Testis (tissue), 2 donors: ENCODE measurements around the gene CAMK2G.
"Not testable (repeated sequence)": the region's sequence is repeated elsewhere in the genome, so short reads cannot be mapped to it uniquely, and the experiment has no call there.

Source experiments
- POLR2A ChIP-seq: fragments of 450-650 bp; IDR thresholded peaks from one replicate; pipeline ENCODE4 v1.6.1; 2017; ENCODE audit warnings: antibody characterized with exemption, mild to moderate bottlenecking, moderate library complexity
- TF ChIP-seq, protein P1 (sequence below), 3 experiments: fragments of 450-650 bp in 2 of 3; fragments of 200-600 bp in 1 of 3; sonication (generic) in 1 of 3; IDR thresholded peaks; one replicate each; pipeline ENCODE4 v1.5.1; 2016 to 2019; ENCODE audit warnings: antibody characterized with exemption in 3 of 3, mild to moderate bottlenecking in 2 of 3, moderate library complexity in 1 of 3

DNA sequence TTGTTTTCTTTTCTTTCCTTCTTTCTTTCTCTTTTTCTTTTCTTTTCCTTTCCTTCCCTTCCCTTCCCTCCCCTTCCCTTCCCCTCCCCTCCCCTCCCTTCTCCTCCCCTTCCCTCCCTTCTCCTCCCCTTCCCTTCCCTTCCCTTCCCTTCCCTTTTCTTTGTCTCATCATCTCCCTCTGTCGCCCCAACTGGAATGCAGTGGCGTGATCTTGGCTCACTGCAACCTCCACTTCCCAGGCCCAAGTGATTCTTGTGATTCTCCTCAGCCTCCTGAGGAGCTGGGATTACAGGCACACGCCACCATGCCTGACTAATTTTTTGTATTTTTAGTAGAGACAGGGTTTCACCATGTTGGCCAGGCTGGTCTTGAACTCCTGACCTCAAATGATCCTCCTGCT is 15.1 kb upstream of the CAMK2G start:
- TF ChIP-seq, protein P1, sequence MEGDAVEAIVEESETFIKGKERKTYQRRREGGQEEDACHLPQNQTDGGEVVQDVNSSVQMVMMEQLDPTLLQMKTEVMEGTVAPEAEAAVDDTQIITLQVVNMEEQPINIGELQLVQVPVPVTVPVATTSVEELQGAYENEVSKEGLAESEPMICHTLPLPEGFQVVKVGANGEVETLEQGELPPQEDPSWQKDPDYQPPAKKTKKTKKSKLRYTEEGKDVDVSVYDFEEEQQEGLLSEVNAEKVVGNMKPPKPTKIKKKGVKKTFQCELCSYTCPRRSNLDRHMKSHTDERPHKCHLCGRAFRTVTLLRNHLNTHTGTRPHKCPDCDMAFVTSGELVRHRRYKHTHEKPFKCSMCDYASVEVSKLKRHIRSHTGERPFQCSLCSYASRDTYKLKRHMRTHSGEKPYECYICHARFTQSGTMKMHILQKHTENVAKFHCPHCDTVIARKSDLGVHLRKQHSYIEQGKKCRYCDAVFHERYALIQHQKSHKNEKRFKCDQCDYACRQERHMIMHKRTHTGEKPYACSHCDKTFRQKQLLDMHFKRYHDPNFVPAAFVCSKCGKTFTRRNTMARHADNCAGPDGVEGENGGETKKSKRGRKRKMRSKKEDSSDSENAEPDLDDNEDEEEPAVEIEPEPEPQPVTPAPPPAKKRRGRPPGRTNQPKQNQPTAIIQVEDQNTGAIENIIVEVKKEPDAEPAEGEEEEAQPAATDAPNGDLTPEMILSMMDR (IDR thresholded peaks at IDR 0.05): not testable (repeated sequence)
- TF ChIP-seq POLR2A: not testable (repeated sequence)
